Psoas muscle (tissue), 8 donors: ENCODE results near the gene USE1. TPM values are rescaled to one million over a fixed set of nuclear protein-coding genes. Genes with fewer than 3 reads are reported as not detected.
A peak's percentile ranks its signal among the peaks of the same experiment; 100 is the strongest.

Source experiments
- ATAC-seq, 4 donors: fragments of 200-7000 bp; cut with Tn5 transposase; one replicate each; pipeline ENCODE4 v1.9.1; 2020; ENCODE audit warnings: moderate library complexity in 3 of 4, mild to moderate bottlenecking in 2 of 4
- DNase-seq, 2 donors: peaks; one replicate each; pipeline ENCODE4 v3.0.0-alpha.2; 2020
- H3K27ac ChIP-seq: fragments of 200-600 bp; one replicate; pipeline ENCODE4 v1.8.0; 2022
- H3K27me3 ChIP-seq, 3 donors: fragments of 200-600 bp in 1 of 3; one replicate each; pipeline versions ENCODE4 v1.6.1 to v1.8.0; 2013 to 2022; ENCODE audit warnings: low read length in 2 of 3, mild to moderate bottlenecking in 2 of 3, moderate library complexity in 1 of 3; ENCODE audit not compliant: insufficient read depth in 3 of 3
- H3K36me3 ChIP-seq, 2 donors: fragments of 200-600 bp in 1 of 2; one replicate each; pipeline versions ENCODE4 v1.6.1 to v1.8.0; 2013 to 2022; ENCODE audit warnings: low read depth in 1 of 2, mild to moderate bottlenecking in 1 of 2, moderate library complexity in 1 of 2; ENCODE audit not compliant: insufficient read depth in 1 of 2
- H3K4me1 ChIP-seq: fragments of 200-600 bp; one replicate; pipeline ENCODE4 v1.8.0; 2022
- H3K4me3 ChIP-seq: fragments of 200-600 bp; one replicate; pipeline ENCODE4 v1.8.0; 2022; ENCODE audit warnings: mild to moderate bottlenecking
- H3K9me3 ChIP-seq: fragments of 200-600 bp; one replicate; pipeline ENCODE4 v1.8.0; 2022
- CTCF ChIP-seq: fragments of 200-600 bp; IDR thresholded peaks from one replicate; pipeline ENCODE4 v1.8.0; 2022; ENCODE audit warnings: antibody characterized with exemption
- WGBS, 3 donors: extraction: QIAGEN DNeasy Blood & Tissue Kit; methylation state at CpG; one replicate each; pipeline versions ENCODE4 v1.1.6 to v1.1.7; 2013; 5-methylcytosine and 5-hydroxymethylcytosine counted together
- intact Hi-C, 2 donors: fragments of 100-400 bp; cut with DNase I; formaldehyde crosslinking; loops; one replicate each; pipeline versions ENCODE4 v1.11.0 to v1.14.2; 2022
- polyA plus RNA-seq, 3 donors: library from polyadenylated mRNA; stranded (reverse); fragments of 200-250 nt; gene quantifications; one replicate each; pipeline ENCODE4 v1.2.3, GENCODE V29; 2013
- total RNA-seq, 4 donors: library from RNA; stranded (reverse); fragmentation: NEBNext Ultra II Directional in 2 of 4; extraction: Animal tissue kit (Norgen Biotek cat#: 25700) in 2 of 4; gene quantifications; one replicate each; pipeline versions ENCODE4 v1.2.1 to v1.2.4, GENCODE V29; 2021 to 2023
- donor health status: healthy with polysubstance abuse.
- donor health status: DM: no; HTN: no; CAD: no; lungs with moderate emphysema.
- donor health status: Bipolar disorder and iron deficiency.
- donor health status: healthy.
- donor health status: DM: yes; HTN: yes; CAD: no.
- donor health status: DM: no; HTN: no; CAD: no.
- donor health status: DM: no; HTN: no; CAD: no.
- donor health status: DM: yes; HTN: yes; CAD: no.

Gene USE1
- total and polyA plus RNA-seq, 7 donors: 25.5 to 83.0 (median 41.2) TPM

GRCh38 chr19:17243830-17244617 is 28.9 kb downstream of the USE1 start:
- peaks cover 0 to 11% of the 10 kb centered on the region in 2 donors for H3K36me3 ChIP-seq
- H3K27ac ChIP-seq: peak overlapping the region; percentile 84
- peak; percentile 69 to 86 for DNase-seq
- peak overlapping the region; percentile 85 for H3K4me3 ChIP-seq
- intact Hi-C loops: no loop called here
- WGBS, 3 donors: 5 to 8% (median 7%) methylated on average over 49 to 52 of the region's 52 CpGs
- TF ChIP-seq CTCF: no peak
- peak in 3 of 4 donors; percentile 38 to 67 (median 55) for ATAC-seq
- no peaks in the 10 kb centered on the region for H3K27me3 ChIP-seq
- peaks cover 35% of the 10 kb centered on the region for H3K4me1 ChIP-seq
- no peaks in the 10 kb centered on the region for H3K9me3 ChIP-seq

GRCh38 chr19:17244618-17245534 is 29.7 kb downstream of the USE1 start:
- DNase-seq: peak in 1 of 2 donors; percentile 75

GRCh38 chr19:17245535-17245984 is 30.4 kb downstream of the USE1 start, which contains the start of gene NR2F6:
TSS of gene NR2F6 (minus strand) at chr19:17245919. CDS start at chr19:17245220, 699 bp downstream.
- ATAC-seq: no peak

More at GRCh38 chr19:17244618-17245534, 29.7 kb downstream of the USE1 start:
- Histone ChIP-seq H3K9me3 (no peaks in the 10 kb centered on the region), H3K36me3 (peaks cover 0 to 4% of the 10 kb centered on the region in 2 donors), H3K27me3 (no peaks in the 10 kb centered on the region), H3K27ac (peak overlapping the region; percentile 84), H3K4me3 (peak overlapping the region; percentile 85), H3K4me1 (peaks cover 32% of the 10 kb centered on the region)
- TF ChIP-seq CTCF: no peak
- ATAC-seq: no peak
- intact Hi-C loops: no loop called here
- 0 to 1% (median 1%) methylated on average over 42 to 100 of the region's 100 CpGs for WGBS, 3 donors

More at GRCh38 chr19:17245535-17245984, 30.4 kb downstream of the USE1 start, which contains the start of gene NR2F6:
- Histone ChIP-seq H3K27ac (peak within 1 kb of the TSS; percentile 84), H3K9me3 (no peaks in the 10 kb centered on the region), H3K4me1 (peaks cover 28% of the 10 kb centered on the region), H3K4me3 (peak within 1 kb of the TSS; percentile 85), H3K36me3 (no peaks in the 10 kb centered on the region), H3K27me3 (no peaks in the 10 kb centered on the region)
- DNase-seq: no peak
- intact Hi-C loops: no loop called here
- 0 to 1% (median 0%) methylated on average over 1 to 71 of the region's 72 CpGs for WGBS, 3 donors
- no peak for TF ChIP-seq CTCF
